ENCODE results near the gene TRPM5. TPM values are rescaled to one million over a fixed set of nuclear protein-coding genes. Genes with fewer than 3 reads are reported as not detected.

Gene TRPM5
- under 1 TPM in 1 of 4 donors, not detected in 3; 0.21 TPM for total RNA-seq

GRCh38 chr11:2443881-2444820 lies at the start of gene TRPM5:
TRPM5 (minus strand) TSS chr11:2444514; CDS start chr11:2423036, 21,478 bp downstream.
- Histone ChIP-seq H3K4me1 (no peaks in the 10 kb centered on the region), H3K4me3 (no peak within 1 kb of the TSS), H3K36me3 (no peaks in the 10 kb centered on the region), H3K27ac (no peak within 1 kb of the TSS), H3K9me3 (no peaks in the 10 kb centered on the region), H3K27me3 (no peaks in the 10 kb centered on the region)
- intact Hi-C loops (cut with DNase I; ENCODE audit: low total_unique reads): no loop called here
- TF ChIP-seq CTCF (IDR thresholded peaks at IDR 0.05): no peak
- TF ChIP-seq POLR2A (IDR thresholded peaks at IDR 0.05): no peak
- no peak for DNase-seq

GRCh38 chr11:2489083-2489482 lies 44.8 kb upstream of the TRPM5 start:
- no peaks in the 10 kb centered on the region for H3K4me1 ChIP-seq
- no peak for DNase-seq
- H3K36me3 ChIP-seq: no peaks in the 10 kb centered on the region

GRCh38 chr11:2488004-2488403 lies 43.7 kb upstream of the TRPM5 start:
- Histone ChIP-seq H3K9me3 (no peaks in the 10 kb centered on the region), H3K27me3 (no peaks in the 10 kb centered on the region)

More at GRCh38 chr11:2489083-2489482, 44.8 kb upstream of the TRPM5 start:
- H3K27me3 ChIP-seq: no peaks in the 10 kb centered on the region
- no peak overlapping the region for H3K27ac ChIP-seq
- no peak overlapping the region for H3K4me3 ChIP-seq
- intact Hi-C loops (cut with DNase I; ENCODE audit: low total_unique reads): no loop called here
- peaks cover 0 to 3% of the 10 kb centered on the region in 2 donors for H3K9me3 ChIP-seq
- TF ChIP-seq CTCF (IDR thresholded peaks at IDR 0.05) (no peak), POLR2A (IDR thresholded peaks at IDR 0.05) (no peak)

GRCh38 chr11:2484576-2485125 lies 40.3 kb upstream of the TRPM5 start:
- Histone ChIP-seq H3K27ac (no peak overlapping the region), H3K4me1 (no peaks in the 10 kb centered on the region), H3K36me3 (no peaks in the 10 kb centered on the region), H3K27me3 (no peaks in the 10 kb centered on the region), H3K4me3 (no peak overlapping the region), H3K9me3 (no peaks in the 10 kb centered on the region)
- intact Hi-C loops (cut with DNase I; ENCODE audit: low total_unique reads): no loop called here
- no peak for DNase-seq
- TF ChIP-seq CTCF (IDR thresholded peaks at IDR 0.05): no peak
- no peak for TF ChIP-seq POLR2A (IDR thresholded peaks at IDR 0.05)

More at GRCh38 chr11:2488004-2488403, 43.7 kb upstream of the TRPM5 start:
- intact Hi-C loops (cut with DNase I; ENCODE audit: low total_unique reads): no loop called here
- DNase-seq: no peak
- Histone ChIP-seq H3K4me1 (no peaks in the 10 kb centered on the region), H3K27ac (no peak overlapping the region), H3K4me3 (no peak overlapping the region), H3K36me3 (no peaks in the 10 kb centered on the region)
- no peak for TF ChIP-seq CTCF (IDR thresholded peaks at IDR 0.05)
- no peak for TF ChIP-seq POLR2A (IDR thresholded peaks at IDR 0.05)

- Histone ChIP-seq H3K4me1 (no peaks in the 10 kb centered on the region), H3K9me3 (no peaks in the 10 kb centered on the region), H3K4me3 (no peak overlapping the region), H3K27me3 (no peaks in the 10 kb centered on the region), H3K36me3 (no peaks in the 10 kb centered on the region), H3K27ac (no peak overlapping the region)
- TF ChIP-seq POLR2A (IDR thresholded peaks at IDR 0.05) (no peak), CTCF (IDR thresholded peaks at IDR 0.05) (no peak)
- intact Hi-C loops (cut with DNase I; ENCODE audit: low total_unique reads): no loop called here
- DNase-seq: no peak
Observed at GRCh38 chr11:2483426-2483825, 39.1 kb upstream of the TRPM5 start.

All from uterus (tissue), 4 donors.